ENCODE results near the gene TOR1A.

- TF ChIP-seq CTCF (IDR thresholded peaks at IDR 0.05), result no peak
- TF ChIP-seq POLR2AphosphoS5 (IDR thresholded peaks at IDR 0.05), result no peak
- no peak for TF ChIP-seq POLR2A (IDR thresholded peaks at IDR 0.05)
These were observed 10.3 kb downstream of the TOR1A start for GRCh38 chr9:129813661-129814060.

All from gastroesophageal sphincter (tissue), 3 donors.